HEK293T (cell line): ENCODE results near the gene IGFBP6.

Experiments
- BHLHE40 ChIP-seq: fragments of 450-650 bp; IDR thresholded peaks from 2 replicates; pipeline ENCODE4 v1.6.1; 2016; ENCODE audit warnings: mild to moderate bottlenecking, moderate library complexity, borderline replicate concordance
- ELF4 ChIP-seq: fragments of 450-650 bp; IDR thresholded peaks from 2 replicates; pipeline ENCODE4 v1.6.1; 2017; ENCODE audit warnings: antibody characterized with exemption
- FOXM1 ChIP-seq: fragments of 450-650 bp; IDR thresholded peaks from 2 replicates; pipeline ENCODE4 v1.6.1; 2017; ENCODE audit warnings: mild to moderate bottlenecking, borderline replicate concordance
- HDGF ChIP-seq: fragments of 450-650 bp; IDR thresholded peaks from 2 replicates; pipeline ENCODE4 v1.6.1; 2017; ENCODE audit warnings: antibody characterized with exemption, borderline replicate concordance
- NFRKB ChIP-seq: fragments of 450-650 bp; IDR thresholded peaks from 2 replicates; pipeline ENCODE4 v1.6.1; 2016; ENCODE audit warnings: mild to moderate bottlenecking, moderate library complexity
- SP1 ChIP-seq: fragments of 450-650 bp; IDR thresholded peaks from 2 replicates; pipeline ENCODE4 v1.6.1; 2017
- SUZ12 ChIP-seq: fragments of 450-650 bp; IDR thresholded peaks from 2 replicates; pipeline ENCODE4 v1.6.1; 2016; ENCODE audit warnings: mild to moderate bottlenecking
- TARDBP ChIP-seq: fragments of 450-650 bp; IDR thresholded peaks from 2 replicates; pipeline ENCODE4 v1.6.1; 2016
- ZNF384 ChIP-seq: fragments of 450-650 bp; IDR thresholded peaks from 2 replicates; pipeline ENCODE4 v1.6.1; 2016

DNA sequence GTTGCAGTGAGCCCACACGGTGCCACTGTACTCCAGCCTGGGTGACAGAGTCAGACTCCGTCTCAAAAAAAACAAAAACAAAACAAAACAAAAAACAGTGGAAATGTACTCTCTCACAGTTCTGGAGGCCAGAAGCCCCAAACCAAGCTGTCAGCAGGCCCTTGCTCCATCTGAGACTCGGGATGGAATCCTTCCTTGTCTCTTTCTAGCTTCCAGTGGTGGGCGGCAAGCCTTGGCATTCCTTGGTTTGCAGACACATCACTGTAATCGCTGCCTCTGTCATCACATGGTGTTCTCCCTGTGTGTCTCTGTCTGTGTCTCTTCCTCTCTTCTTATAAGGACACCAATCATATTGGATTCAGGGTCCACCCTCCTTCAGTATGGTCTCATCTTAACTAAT, 41.2 kb upstream of the IGFBP6 start:
- TF ChIP-seq SUZ12 (no peak), ELF4 (no peak), NFRKB (no peak), BHLHE40 (no peak), SP1 (no peak), ZNF384 (no peak), HDGF (no peak), FOXM1 (no peak), TARDBP (no peak)
